Nephron (organoid): Measurements from ENCODE around the gene INMT.

Experiments used
- H3K27ac Mint-ChIP-seq, 3 experiments: 2 replicates each; pipeline ENCODE4 v1.8.0; 2020; ENCODE audit warnings: mixed read lengths in 3 of 3, mild to moderate bottlenecking in 2 of 3, moderate library complexity in 1 of 3
- H3K27me3 Mint-ChIP-seq: 2 replicates; pipeline ENCODE4 v1.8.0; 2021; ENCODE audit warnings: low read depth, mild to moderate bottlenecking, moderate library complexity, mixed read lengths
- H3K36me3 Mint-ChIP-seq: 2 replicates; pipeline ENCODE4 v1.8.0; 2020; ENCODE audit warnings: low read depth, mixed read lengths
- H3K4me1 Mint-ChIP-seq: 2 replicates; pipeline ENCODE4 v1.8.0; 2020; ENCODE audit warnings: mixed read lengths
- H3K4me3 Mint-ChIP-seq, 3 experiments: 2 replicates each; pipeline ENCODE4 v1.8.0; 2020; ENCODE audit warnings: mild to moderate bottlenecking in 3 of 3, mixed read lengths in 3 of 3, moderate library complexity in 2 of 3
- H3K9me3 Mint-ChIP-seq: 2 replicates; pipeline ENCODE4 v1.8.0; 2020; ENCODE audit warnings: mixed read lengths
- CTCF ChIP-seq, 3 experiments: fragments of 200-600 bp; sonication (generic); IDR thresholded peaks; one replicate each; pipeline ENCODE4 v1.5.0; 2021; ENCODE audit warnings: antibody characterized with exemption in 3 of 3; ENCODE audit not compliant: unreplicated experiment in 3 of 3

INMT gene

DNA sequence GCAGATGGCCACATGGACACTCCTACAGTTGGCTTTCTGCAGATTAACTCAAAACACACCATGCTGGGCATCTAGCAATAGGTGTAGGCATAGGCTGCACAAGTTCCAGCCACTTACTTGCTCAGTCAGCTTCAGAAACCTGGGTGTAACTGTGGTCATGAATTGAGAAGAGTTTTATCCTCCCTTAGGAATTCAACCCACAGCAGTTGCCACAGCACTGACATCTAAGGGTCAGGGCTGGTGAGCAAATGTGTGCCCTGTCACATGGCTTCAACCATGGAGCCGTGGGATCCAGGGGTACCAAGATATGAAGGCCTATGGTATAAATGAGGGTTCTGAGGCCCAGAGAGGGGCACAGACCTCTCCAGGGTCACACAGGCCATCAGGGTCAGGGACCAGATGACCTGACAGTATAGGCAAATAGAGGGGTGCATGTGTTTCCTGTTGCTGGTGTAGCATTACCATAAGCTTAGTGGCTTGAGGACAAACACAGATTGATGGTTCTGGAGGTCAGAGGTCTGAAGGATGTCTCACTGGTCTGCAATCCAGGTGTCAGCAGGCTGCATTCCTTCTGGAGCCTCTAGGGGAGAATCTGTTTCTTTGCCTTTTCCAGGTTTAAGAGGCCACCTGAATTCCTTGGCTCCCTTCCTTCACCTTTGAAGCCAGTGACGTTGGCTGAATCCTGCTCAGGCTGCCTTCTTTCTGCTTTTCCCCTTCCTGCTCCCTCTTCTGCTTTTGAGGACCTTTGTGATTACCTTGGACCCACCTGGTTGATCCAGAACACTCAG lies 43.4 kb downstream of the INMT start:
- peak overlapping the region; percentile 62 to 89 (median 79) for H3K27ac Mint-ChIP-seq
- no peaks in the 10 kb centered on the region for H3K9me3 Mint-ChIP-seq
- no peak overlapping the region for H3K4me3 Mint-ChIP-seq
- peaks cover 3% of the 10 kb centered on the region for H3K27me3 Mint-ChIP-seq
- H3K36me3 Mint-ChIP-seq, result peaks cover 5% of the 10 kb centered on the region
- TF ChIP-seq CTCF (IDR thresholded peaks at IDR 0.05; ENCODE audit: unreplicated experiment in 3 of 3), result no peak
- peaks cover 25% of the 10 kb centered on the region for H3K4me1 Mint-ChIP-seq

DNA sequence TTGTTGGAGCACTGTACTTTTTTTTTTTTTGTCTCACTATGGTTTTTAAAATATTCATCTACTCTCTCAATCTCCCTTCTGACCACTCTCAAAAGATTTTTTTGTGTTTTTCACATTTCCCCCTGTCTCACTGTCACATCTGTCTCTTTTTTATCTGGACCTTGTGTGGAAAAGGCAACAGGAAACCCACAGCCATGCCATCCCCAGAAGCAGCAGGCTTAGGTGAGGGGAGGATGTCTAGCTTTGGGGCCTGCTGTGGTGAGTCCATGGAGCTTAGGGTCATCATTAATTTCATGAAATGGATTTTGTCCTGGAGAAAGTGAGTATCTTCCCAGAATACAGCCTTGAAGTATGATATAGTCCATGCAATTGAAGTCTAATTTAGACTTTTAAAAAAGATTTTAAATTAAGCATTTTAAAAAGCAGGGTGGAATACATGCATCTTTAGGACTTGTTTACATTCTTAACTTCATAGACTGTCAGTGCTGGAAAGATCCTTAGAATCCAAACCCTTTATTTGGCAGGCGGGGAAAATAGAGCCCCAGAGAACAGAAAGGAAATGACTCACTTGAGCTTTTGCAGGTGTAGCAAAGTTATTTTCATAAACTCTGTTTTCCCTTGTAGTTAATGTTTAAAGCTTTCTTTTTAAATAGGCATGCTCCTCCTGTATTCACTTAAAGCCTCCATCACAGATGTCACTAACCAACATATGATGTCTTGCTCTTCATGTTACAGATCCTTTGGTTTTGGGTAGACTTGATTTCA lies 44.4 kb downstream of the INMT start:
- peaks cover 25% of the 10 kb centered on the region for H3K4me1 Mint-ChIP-seq
- no peak overlapping the region for H3K4me3 Mint-ChIP-seq
- no peaks in the 10 kb centered on the region for H3K36me3 Mint-ChIP-seq
- TF ChIP-seq CTCF (IDR thresholded peaks at IDR 0.05; ENCODE audit: unreplicated experiment in 3 of 3), result no peak
- H3K27me3 Mint-ChIP-seq, result peaks cover 3% of the 10 kb centered on the region
- H3K9me3 Mint-ChIP-seq, result no peaks in the 10 kb centered on the region
- peak overlapping the region; percentile 62 to 89 (median 87) for H3K27ac Mint-ChIP-seq

DNA sequence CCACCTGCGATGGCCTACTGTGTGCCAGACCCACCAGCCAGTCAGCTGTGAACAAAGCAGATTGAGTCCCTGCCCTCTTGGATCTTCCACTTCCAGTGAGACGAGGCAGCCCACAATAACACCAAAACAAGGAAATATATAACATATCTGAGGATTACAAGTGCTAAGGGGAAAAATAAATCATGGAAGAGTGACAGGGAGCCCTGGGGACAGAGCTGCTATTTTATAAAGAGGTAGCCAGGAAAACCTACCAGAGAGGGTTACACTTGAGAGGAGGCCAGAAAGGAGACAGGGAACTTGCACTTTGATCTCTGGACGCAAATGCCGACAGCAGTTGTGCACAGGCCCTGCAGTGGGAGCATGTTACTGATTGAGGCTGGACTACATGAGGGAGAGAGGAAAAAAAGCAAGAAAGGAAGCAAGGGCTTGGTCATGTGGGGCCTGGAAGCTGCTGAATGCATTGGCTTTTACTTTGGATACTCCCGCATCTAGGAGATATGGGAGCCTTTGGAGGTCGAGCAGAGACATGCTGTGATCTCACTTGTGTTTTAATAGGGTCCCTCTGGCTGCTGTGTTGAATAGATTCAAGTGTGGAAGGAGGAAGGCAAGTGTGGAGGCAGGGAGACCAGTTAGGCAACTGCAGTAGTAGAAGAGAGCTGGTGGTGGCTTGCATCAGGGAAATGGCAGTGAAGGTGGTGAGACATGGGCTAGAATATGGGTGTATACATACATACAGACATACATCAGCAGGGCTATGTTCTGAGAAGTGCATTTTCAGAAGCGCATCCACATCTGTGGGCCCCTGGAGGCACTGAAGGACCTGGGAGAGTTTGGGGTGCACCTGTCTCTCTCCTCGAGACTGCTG lies 45.5 kb downstream of the INMT start:
- no peak overlapping the region for H3K4me3 Mint-ChIP-seq
- peak overlapping the region; percentile 62 to 87 (median 79) for H3K27ac Mint-ChIP-seq
- no peak for TF ChIP-seq CTCF (IDR thresholded peaks at IDR 0.05; ENCODE audit: unreplicated experiment in 3 of 3)
- peaks cover 1% of the 10 kb centered on the region for H3K36me3 Mint-ChIP-seq
- peaks cover 3% of the 10 kb centered on the region for H3K27me3 Mint-ChIP-seq
- no peaks in the 10 kb centered on the region for H3K9me3 Mint-ChIP-seq
- peaks cover 25% of the 10 kb centered on the region for H3K4me1 Mint-ChIP-seq

GRCh38 chr7:30799206-30799975 lies 47.5 kb downstream of the INMT start:
- TF ChIP-seq CTCF (IDR thresholded peaks at IDR 0.05; ENCODE audit: unreplicated experiment in 3 of 3), result no peak
- H3K36me3 Mint-ChIP-seq, result peaks cover 13% of the 10 kb centered on the region
- H3K27me3 Mint-ChIP-seq, result no peaks in the 10 kb centered on the region
- peaks cover 25% of the 10 kb centered on the region for H3K4me1 Mint-ChIP-seq
- no peaks in the 10 kb centered on the region for H3K9me3 Mint-ChIP-seq
- no peak overlapping the region for H3K4me3 Mint-ChIP-seq
- peak overlapping the region in 1 of 3 experiments; percentile 16 for H3K27ac Mint-ChIP-seq

GRCh38 chr7:30799976-30800661 lies 48.2 kb downstream of the INMT start:
- H3K36me3 Mint-ChIP-seq, result peaks cover 16% of the 10 kb centered on the region
- no peaks in the 10 kb centered on the region for H3K9me3 Mint-ChIP-seq
- no peaks in the 10 kb centered on the region for H3K27me3 Mint-ChIP-seq
- H3K4me1 Mint-ChIP-seq, result peaks cover 25% of the 10 kb centered on the region
- no peak overlapping the region for H3K4me3 Mint-ChIP-seq
- peak overlapping the region in 1 of 3 experiments; percentile 16 for H3K27ac Mint-ChIP-seq
- no peak for TF ChIP-seq CTCF (IDR thresholded peaks at IDR 0.05; ENCODE audit: unreplicated experiment in 3 of 3)
